Measurements from ENCODE around the gene TREML4. TPM values are rescaled to one million over a fixed set of nuclear protein-coding genes. Genes with fewer than 3 reads are reported as not detected.
A peak's percentile ranks its signal among the peaks of the same experiment; 100 is the strongest.

TREML4 gene
- polyA plus RNA-seq, 1 donor from 2014 or later: 2.2 TPM

GRCh38 chr6:41194386-41194785 is 33.8 kb upstream of the TREML4 start:
- Mint-ChIP-seq H3K36me3 (peaks cover 10% of the 10 kb centered on the region), H3K27ac (peak overlapping the region in 1 of 3 donors; percentile 28), H3K9me3 (peaks cover 0 to 2% (median 0%) of the 10 kb centered on the region in 3 donors), H3K4me3 (no peak overlapping the region), H3K4me1 (peaks cover 14 to 29% (median 22%) of the 10 kb centered on the region in 3 donors), H3K27me3 (peaks cover 4% of the 10 kb centered on the region)

GRCh38 chr6:41197234-41197633 is 30.9 kb upstream of the TREML4 start:
- peaks cover 39 to 55% (median 41%) of the 10 kb centered on the region in 3 donors for H3K4me1 Mint-ChIP-seq
- no peak overlapping the region for H3K4me3 Mint-ChIP-seq
- no peaks in the 10 kb centered on the region for H3K9me3 Mint-ChIP-seq
- peak overlapping the region in 2 of 3 donors; percentile 1 to 4 for H3K27ac Mint-ChIP-seq
- H3K36me3 Mint-ChIP-seq: peaks cover 10% of the 10 kb centered on the region
- H3K27me3 Mint-ChIP-seq: peaks cover 4% of the 10 kb centered on the region

GRCh38 chr6:41199552-41200246 is 28.4 kb upstream of the TREML4 start:
- Mint-ChIP-seq H3K4me3 (peak overlapping the region; percentile 81 to 90 (median 85)), H3K9me3 (peaks cover 0 to 1% (median 0%) of the 10 kb centered on the region in 3 donors), H3K27me3 (peaks cover 4% of the 10 kb centered on the region), H3K36me3 (peaks cover 10% of the 10 kb centered on the region), H3K27ac (peak overlapping the region; percentile 90 to 96 (median 93)), H3K4me1 (peaks cover 39 to 60% (median 49%) of the 10 kb centered on the region in 3 donors)

GRCh38 chr6:41200296-41200900 is 27.8 kb upstream of the TREML4 start:
- peaks cover 36 to 54% (median 46%) of the 10 kb centered on the region in 3 donors for H3K4me1 Mint-ChIP-seq
- H3K9me3 Mint-ChIP-seq: peaks cover 0 to 4% (median 0%) of the 10 kb centered on the region in 3 donors
- H3K4me3 Mint-ChIP-seq: peak overlapping the region; percentile 81 to 90 (median 85)
- H3K27me3 Mint-ChIP-seq: peaks cover 3% of the 10 kb centered on the region
- H3K27ac Mint-ChIP-seq: peak overlapping the region; percentile 90 to 96 (median 93)
- peaks cover 10% of the 10 kb centered on the region for H3K36me3 Mint-ChIP-seq

- H3K27me3 Mint-ChIP-seq: peaks cover 2% of the 10 kb centered on the region
- H3K4me3 Mint-ChIP-seq: peak within 1 kb of the TSS; percentile 81 to 90 (median 85)
- peak within 1 kb of the TSS; percentile 90 to 96 (median 93) for H3K27ac Mint-ChIP-seq
- peaks cover 36 to 52% (median 43%) of the 10 kb centered on the region in 3 donors for H3K4me1 Mint-ChIP-seq
- H3K9me3 Mint-ChIP-seq: peaks cover 0 to 4% (median 0%) of the 10 kb centered on the region in 3 donors
- peaks cover 10% of the 10 kb centered on the region for H3K36me3 Mint-ChIP-seq
Measured at GRCh38 chr6:41200901-41201763, 27.0 kb upstream of the TREML4 start, which contains the start of gene TREML2. Gene TREML2, minus strand, starts transcription at chr6:41201149. Its CDS starts 141 bp downstream, at chr6:41201008.

GRCh38 chr6:41201764-41202173 is 26.4 kb upstream of the TREML4 start:
- H3K36me3 Mint-ChIP-seq: peaks cover 9% of the 10 kb centered on the region
- peak overlapping the region; percentile 90 to 96 (median 93) for H3K27ac Mint-ChIP-seq
- peaks cover 2% of the 10 kb centered on the region for H3K27me3 Mint-ChIP-seq
- H3K9me3 Mint-ChIP-seq: peaks cover 0 to 4% (median 0%) of the 10 kb centered on the region in 3 donors
- peaks cover 35 to 51% (median 40%) of the 10 kb centered on the region in 3 donors for H3K4me1 Mint-ChIP-seq
- H3K4me3 Mint-ChIP-seq: peak overlapping the region; percentile 81 to 90 (median 85)

- H3K4me1 Mint-ChIP-seq: peaks cover 35 to 47% (median 46%) of the 10 kb centered on the region in 3 donors
- H3K36me3 Mint-ChIP-seq: peaks cover 1% of the 10 kb centered on the region
- peaks cover 2 to 6% (median 4%) of the 10 kb centered on the region in 3 donors for H3K9me3 Mint-ChIP-seq
- no peaks in the 10 kb centered on the region for H3K27me3 Mint-ChIP-seq
- H3K27ac Mint-ChIP-seq: peak overlapping the region in 1 of 3 donors; percentile 69
- H3K4me3 Mint-ChIP-seq: no peak overlapping the region
Measured at GRCh38 chr6:41204156-41204555, 24.0 kb upstream of the TREML4 start.

GRCh38 chr6:41208439-41209106 is 19.6 kb upstream of the TREML4 start:
- Mint-ChIP-seq H3K4me3 (peak overlapping the region in 3 of 4 donors; percentile 29 to 81 (median 50)), H3K4me1 (peaks cover 13 to 32% (median 23%) of the 10 kb centered on the region in 3 donors), H3K27me3 (no peaks in the 10 kb centered on the region), H3K36me3 (peaks cover 1% of the 10 kb centered on the region), H3K27ac (peak overlapping the region; percentile 16 to 65 (median 65)), H3K9me3 (peaks cover 2 to 6% (median 4%) of the 10 kb centered on the region in 3 donors)

GRCh38 chr6:41209547-41210320 is 18.4 kb upstream of the TREML4 start:
- Mint-ChIP-seq H3K27me3 (peaks cover 2% of the 10 kb centered on the region), H3K27ac (peak overlapping the region in 2 of 3 donors; percentile 16 to 65), H3K36me3 (peaks cover 3% of the 10 kb centered on the region), H3K4me3 (peak overlapping the region in 2 of 4 donors; percentile 34 to 66), H3K4me1 (peaks cover 13 to 27% (median 23%) of the 10 kb centered on the region in 3 donors), H3K9me3 (peaks cover 3 to 14% (median 6%) of the 10 kb centered on the region in 3 donors)

- peak overlapping the region in 1 of 4 donors; percentile 30 for H3K4me3 Mint-ChIP-seq
- H3K36me3 Mint-ChIP-seq: peaks cover 2% of the 10 kb centered on the region
- peaks cover 2% of the 10 kb centered on the region for H3K27me3 Mint-ChIP-seq
- H3K27ac Mint-ChIP-seq: no peak overlapping the region
- H3K9me3 Mint-ChIP-seq: peaks cover 2 to 12% (median 8%) of the 10 kb centered on the region in 3 donors
- peaks cover 4 to 11% (median 6%) of the 10 kb centered on the region in 3 donors for H3K4me1 Mint-ChIP-seq
Measured at GRCh38 chr6:41214559-41215238, 13.4 kb upstream of the TREML4 start.

GRCh38 chr6:41215777-41216176 is 12.4 kb upstream of the TREML4 start:
- Mint-ChIP-seq H3K9me3 (peaks cover 2 to 15% (median 8%) of the 10 kb centered on the region in 3 donors), H3K27me3 (peaks cover 2% of the 10 kb centered on the region), H3K36me3 (peaks cover 2% of the 10 kb centered on the region), H3K4me1 (peaks cover 0 to 2% (median 2%) of the 10 kb centered on the region in 3 donors), H3K4me3 (no peak overlapping the region), H3K27ac (no peak overlapping the region)

- Mint-ChIP-seq H3K4me3 (no peak overlapping the region), H3K27ac (no peak overlapping the region), H3K4me1 (peaks cover 0 to 2% (median 0%) of the 10 kb centered on the region in 3 donors), H3K27me3 (peaks cover 2% of the 10 kb centered on the region), H3K36me3 (peaks cover 2% of the 10 kb centered on the region), H3K9me3 (peaks cover 2 to 17% (median 8%) of the 10 kb centered on the region in 3 donors)
Measured at GRCh38 chr6:41216616-41217015, 11.5 kb upstream of the TREML4 start.

- Mint-ChIP-seq H3K27ac (no peak overlapping the region), H3K36me3 (peaks cover 4% of the 10 kb centered on the region), H3K9me3 (peaks cover 0 to 6% (median 2%) of the 10 kb centered on the region in 3 donors), H3K27me3 (no peaks in the 10 kb centered on the region), H3K4me1 (no peaks in the 10 kb centered on the region), H3K4me3 (no peak overlapping the region)
Measured at GRCh38 chr6:41222045-41222444, 6.1 kb upstream of the TREML4 start.

Measured in IgD-negative memory B cell (primary cell).